GM18517 (cell line): ENCODE data around the gene GUCY1A1.

Experiments used
- ATAC-seq: cut with Tn5 transposase; IDR thresholded peaks from one replicate; pipeline ENCODE4 v1.9.1; 2021; ENCODE audit warnings: mild to moderate bottlenecking, moderate library complexity; ENCODE audit not compliant: unreplicated experiment

The GUCY1A1 gene

GRCh38 chr4:155658681-155659064 is 8.0 kb upstream of the GUCY1A1 start:
- no peak for ATAC-seq

GRCh38 chr4:155659176-155659575 is 7.5 kb upstream of the GUCY1A1 start:
- no peak for ATAC-seq

- no peak for ATAC-seq
Measured at GRCh38 chr4:155660436-155660835, 6.2 kb upstream of the GUCY1A1 start.

- no peak for ATAC-seq
Measured at GRCh38 chr4:155665054-155665453, 1.6 kb upstream of the GUCY1A1 start.

- ATAC-seq: peak; percentile 46
Measured at GRCh38 chr4:155667222-155667567, 547 bp downstream of the GUCY1A1 start.

- peak; percentile 49 for ATAC-seq
Measured at GRCh38 chr4:155667568-155668511, 1.2 kb downstream of the GUCY1A1 start.

GRCh38 chr4:155668707-155669220 is 2.1 kb downstream of the GUCY1A1 start:
- no peak for ATAC-seq

GRCh38 chr4:155672342-155672741 is 5.7 kb downstream of the GUCY1A1 start:
- no peak for ATAC-seq

- ATAC-seq: no peak
Measured at GRCh38 chr4:155673453-155673979, 6.9 kb downstream of the GUCY1A1 start.

- ATAC-seq: no peak
Measured at GRCh38 chr4:155674669-155675071, 8.0 kb downstream of the GUCY1A1 start.

GRCh38 chr4:155675709-155676429 is 9.2 kb downstream of the GUCY1A1 start:
- peak; percentile 91 for ATAC-seq

GRCh38 chr4:155676430-155676825 is 9.8 kb downstream of the GUCY1A1 start:
- peak; percentile 10 for ATAC-seq

GRCh38 chr4:155678011-155678410 is 11.4 kb downstream of the GUCY1A1 start:
- ATAC-seq: no peak

GRCh38 chr4:155679343-155679742 is 12.7 kb downstream of the GUCY1A1 start:
- ATAC-seq: no peak

GRCh38 chr4:155681886-155682285 is 15.2 kb downstream of the GUCY1A1 start:
- ATAC-seq: no peak

GRCh38 chr4:155684423-155684822 is 17.8 kb downstream of the GUCY1A1 start:
- ATAC-seq: no peak

- no peak for ATAC-seq
Measured at GRCh38 chr4:155684892-155685541, 18.4 kb downstream of the GUCY1A1 start.

- no peak for ATAC-seq
Measured at GRCh38 chr4:155687380-155687982, 20.8 kb downstream of the GUCY1A1 start.

GRCh38 chr4:155688211-155688610 is 21.6 kb downstream of the GUCY1A1 start:
- ATAC-seq: no peak

- ATAC-seq: no peak
Measured at GRCh38 chr4:155688860-155689259, 22.2 kb downstream of the GUCY1A1 start.
